Right kidney (tissue), 1 donor: Measurements from ENCODE around the gene FBXO42.

ENCODE experiments used
- DNase-seq: peaks from one replicate; pipeline ENCODE4 v3.0.0-alpha.2; 2016

The FBXO42 gene

GRCh38 chr1:16204216-16204615, 148.1 kb downstream of the FBXO42 start:
- no peak for DNase-seq

- DNase-seq: no peak
These were observed 148.7 kb downstream of the FBXO42 start for GRCh38 chr1:16203550-16203949.

- no peak for DNase-seq
These were observed 149.7 kb downstream of the FBXO42 start for GRCh38 chr1:16202281-16203210.

DNA sequence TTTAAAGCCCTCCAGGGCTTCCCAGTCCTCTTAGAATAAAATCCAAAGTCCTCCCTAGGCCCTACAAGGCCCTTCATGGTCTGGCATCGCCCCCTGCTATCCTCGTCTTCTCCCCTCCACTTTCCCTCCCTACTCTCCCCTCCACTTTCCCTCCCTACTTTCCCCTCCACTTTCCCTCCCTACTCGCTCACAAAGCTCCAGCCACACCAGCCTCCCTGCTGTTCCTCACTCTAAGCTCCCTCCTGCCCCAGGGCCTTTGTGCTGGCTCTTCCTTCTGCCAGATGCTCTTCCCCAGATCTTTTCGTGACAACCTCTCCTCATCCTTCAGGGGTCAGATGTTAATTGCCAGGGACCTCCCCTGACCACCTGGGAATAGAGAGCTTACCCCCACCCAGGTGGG, 152.6 kb downstream of the FBXO42 start:
- DNase-seq: no peak

DNA sequence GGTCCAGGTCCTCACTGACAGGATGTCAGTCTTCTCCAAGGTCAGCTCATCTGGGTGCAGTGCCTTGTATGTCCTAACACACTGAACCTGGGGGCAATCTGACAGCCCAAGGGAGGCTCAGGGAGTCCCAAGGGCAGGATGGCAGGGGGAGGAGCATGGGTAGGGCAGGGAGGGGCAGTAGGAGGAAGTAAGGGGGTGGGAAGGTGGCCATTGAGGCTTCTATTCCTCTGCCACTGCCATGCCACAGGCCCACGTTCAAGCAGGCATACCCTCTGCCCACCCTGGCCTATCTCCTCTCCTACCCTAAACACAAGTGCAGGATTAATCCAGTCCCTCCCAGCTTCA, 153.2 kb downstream of the FBXO42 start:
- no peak for DNase-seq

- no peak for DNase-seq
These were observed 153.7 kb downstream of the FBXO42 start for GRCh38 chr1:16198444-16199156.

- DNase-seq: no peak
These were observed 155.4 kb downstream of the FBXO42 start for GRCh38 chr1:16196874-16197273.
